Neural cell (in vitro differentiated cells): ENCODE measurements around the gene SLC36A3. TPM values are rescaled to one million over a fixed set of nuclear protein-coding genes. Genes with fewer than 3 reads are reported as not detected.

Experiments used
- H2AFZ ChIP-seq: fragments of 200-600, 300-800 bp; sonication (generic), shearing (Covaris generic); 2 replicates; pipeline ENCODE4 v1.6.0; 2014; ENCODE audit warnings: low read depth, mild to moderate bottlenecking, antibody characterized with exemption, low read length, moderate library complexity
- H3F3A ChIP-seq: fragments of 200-600 bp; shearing (Covaris generic); 2 replicates; pipeline ENCODE4 v1.6.1; 2016; ENCODE audit warnings: mild to moderate bottlenecking, moderate library complexity, mixed read lengths, antibody characterized with exemption, low read length; ENCODE audit not compliant: insufficient read depth, poor library complexity, severe bottlenecking
- H3K27ac ChIP-seq: fragments of 200-600, 300-800 bp; sonication (generic), shearing (Covaris generic); 2 replicates; pipeline ENCODE4 v1.5.1; 2014; ENCODE audit warnings: mild to moderate bottlenecking, low read length, moderate library complexity
- H3K27me3 ChIP-seq: fragments of 300-800, 200-600 bp; sonication (generic), shearing (Covaris generic); 2 replicates; pipeline ENCODE4 v1.6.0; 2014; ENCODE audit warnings: mild to moderate bottlenecking, low read depth, low read length, moderate library complexity; ENCODE audit not compliant: insufficient read depth
- H3K36me3 ChIP-seq: fragments of 300-800, 200-600 bp; sonication (generic), shearing (Covaris generic); 2 replicates; pipeline ENCODE4 v1.5.1; 2014; ENCODE audit warnings: mild to moderate bottlenecking, antibody characterized with exemption, low read length, moderate library complexity; ENCODE audit not compliant: insufficient read depth
- H3K4me2 ChIP-seq: fragments of 300-800, 200-600 bp; sonication (generic), shearing (Covaris generic); 2 replicates; pipeline ENCODE4 v1.6.0; 2014; ENCODE audit warnings: mild to moderate bottlenecking, low read length
- H3K4me3 ChIP-seq: fragments of 300-800, 200-600 bp; sonication (generic), shearing (Covaris generic); 2 replicates; pipeline ENCODE4 v1.5.1; 2014; ENCODE audit warnings: mild to moderate bottlenecking, low read length, moderate library complexity
- H3K79me2 ChIP-seq: fragments of 200-600 bp; shearing (Covaris generic); replicated peaks from 2 replicates; pipeline ENCODE4 v1.6.0; 2014; ENCODE audit warnings: mild to moderate bottlenecking, low read length, moderate library complexity; ENCODE audit not compliant: insufficient read depth
- H3K9ac ChIP-seq: fragments of 300-800, 200-600 bp; sonication (generic), shearing (Covaris generic); 2 replicates; pipeline ENCODE4 v1.6.1; 2016; ENCODE audit warnings: mild to moderate bottlenecking, low read length, mixed read lengths
- H3K9me2 ChIP-seq: fragments of 200-600 bp; shearing (Covaris generic); 2 replicates; pipeline ENCODE4 v1.6.1; 2016; ENCODE audit warnings: mild to moderate bottlenecking, low read length, mixed read lengths; ENCODE audit not compliant: insufficient read depth
- H3K9me3 ChIP-seq: fragments of 200-600, 300-800 bp; sonication (generic), shearing (Covaris generic); 2 replicates; pipeline ENCODE4 v1.6.1; 2016; ENCODE audit warnings: mild to moderate bottlenecking, mixed run types, low read length, moderate library complexity, mixed read lengths
- H4K20me1 ChIP-seq: fragments of 200-600 bp; shearing (Covaris generic); 2 replicates; pipeline ENCODE4 v1.6.1; 2016; ENCODE audit warnings: mild to moderate bottlenecking, mixed run types; ENCODE audit not compliant: insufficient read depth
- EP300 ChIP-seq: fragments of 450-650 bp; conservative IDR thresholded peaks from 2 replicates; pipeline ENCODE4 v1.6.1; 2014; ENCODE audit warnings: antibody characterized with exemption, mild to moderate bottlenecking, moderate library complexity; ENCODE audit not compliant: poor library complexity, severe bottlenecking
- EZH2 ChIP-seq: fragments of 200-600, 300-800 bp; shearing (Covaris generic), sonication (generic); IDR thresholded peaks from 2 replicates; pipeline ENCODE4 v1.6.1; 2014; ENCODE audit warnings: antibody characterized with exemption, low read length, borderline replicate concordance, mild to moderate bottlenecking; ENCODE audit not compliant: insufficient read depth, poor library complexity, severe bottlenecking
- MXI1 ChIP-seq: fragments of 450-650 bp; conservative IDR thresholded peaks from 2 replicates; pipeline ENCODE4 v1.6.1; 2014; ENCODE audit warnings: antibody characterized with exemption, mild to moderate bottlenecking; ENCODE audit not compliant: poor library complexity, severe bottlenecking
- POLR2AphosphoS5 ChIP-seq: IDR thresholded peaks from 2 replicates; pipeline ENCODE4 v1.6.1; 2012
- RAD21 ChIP-seq: fragments of 450-650 bp; conservative IDR thresholded peaks from 2 replicates; pipeline ENCODE4 v1.6.1; 2014; ENCODE audit warnings: antibody characterized with exemption, mild to moderate bottlenecking, moderate library complexity
- SMC3 ChIP-seq: fragments of 450-650 bp; conservative IDR thresholded peaks from 2 replicates; pipeline ENCODE4 v1.6.1; 2014; ENCODE audit warnings: antibody characterized with exemption, mild to moderate bottlenecking, moderate library complexity; ENCODE audit not compliant: poor library complexity
- TAF1 ChIP-seq: IDR thresholded peaks from 2 replicates; pipeline ENCODE4 v1.6.1; 2012; ENCODE audit warnings: low read depth
- polyA plus RNA-seq: library from polyadenylated mRNA; depleted of rRNA; stranded (reverse); fragments of >200 nt; gene quantifications from 2 replicates; pipeline ENCODE4 v1.2.3, GENCODE V29; 2014
- TF ChIP-seq, protein P1 (sequence below): IDR thresholded peaks from 2 replicates; pipeline ENCODE4 v1.6.1; 2012; ENCODE audit warnings: borderline replicate concordance
- TF ChIP-seq, protein P2 (sequence below): fragments of 450-650 bp; IDR thresholded peaks from 2 replicates; pipeline ENCODE4 v1.5.1; 2014; ENCODE audit warnings: antibody characterized with exemption, mild to moderate bottlenecking, moderate library complexity; ENCODE audit not compliant: poor library complexity, severe bottlenecking

Gene SLC36A3
- polyA plus RNA-seq, 1 donor from 2014 or later = not detected

DNA sequence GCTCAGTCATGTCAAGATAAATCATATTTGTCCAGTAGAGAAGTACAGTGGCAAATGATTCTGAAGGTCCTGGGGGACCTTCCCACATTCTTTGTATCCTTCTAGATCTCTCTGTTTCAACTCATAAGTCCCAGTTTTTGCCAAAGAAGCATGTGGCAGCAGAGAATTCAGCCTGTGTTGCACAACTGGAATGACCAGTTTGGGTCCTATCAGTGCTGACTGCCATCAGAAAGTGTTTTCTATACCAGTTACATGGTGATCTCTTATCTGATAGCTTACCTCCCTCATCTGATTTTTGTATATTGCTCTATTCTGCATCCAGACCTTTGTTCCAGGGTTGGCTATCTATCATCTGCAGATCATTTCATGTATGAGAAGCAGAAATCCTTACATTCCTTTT lies 28.9 kb downstream of the SLC36A3 start:
- Histone ChIP-seq H3K79me2 (no peaks in the 10 kb centered on the region), H3K36me3 (no peaks in the 10 kb centered on the region), H3F3A (no peaks in the 10 kb centered on the region), H4K20me1 (no peaks in the 10 kb centered on the region), H3K27ac (no peak overlapping the region), H3K9ac (no peak overlapping the region), H3K4me3 (no peak overlapping the region), H3K4me2 (no peak overlapping the region), H3K27me3 (no peaks in the 10 kb centered on the region), H3K9me3 (no peaks in the 10 kb centered on the region), H3K9me2 (no peaks in the 10 kb centered on the region), H2AFZ (no peak overlapping the region)
- TF ChIP-seq MXI1 (no peak), RAD21 (no peak), EZH2 (no peak), SMC3 (no peak), TAF1 (no peak), POLR2AphosphoS5 (no peak), EP300 (no peak)
- TF ChIP-seq, protein P1, sequence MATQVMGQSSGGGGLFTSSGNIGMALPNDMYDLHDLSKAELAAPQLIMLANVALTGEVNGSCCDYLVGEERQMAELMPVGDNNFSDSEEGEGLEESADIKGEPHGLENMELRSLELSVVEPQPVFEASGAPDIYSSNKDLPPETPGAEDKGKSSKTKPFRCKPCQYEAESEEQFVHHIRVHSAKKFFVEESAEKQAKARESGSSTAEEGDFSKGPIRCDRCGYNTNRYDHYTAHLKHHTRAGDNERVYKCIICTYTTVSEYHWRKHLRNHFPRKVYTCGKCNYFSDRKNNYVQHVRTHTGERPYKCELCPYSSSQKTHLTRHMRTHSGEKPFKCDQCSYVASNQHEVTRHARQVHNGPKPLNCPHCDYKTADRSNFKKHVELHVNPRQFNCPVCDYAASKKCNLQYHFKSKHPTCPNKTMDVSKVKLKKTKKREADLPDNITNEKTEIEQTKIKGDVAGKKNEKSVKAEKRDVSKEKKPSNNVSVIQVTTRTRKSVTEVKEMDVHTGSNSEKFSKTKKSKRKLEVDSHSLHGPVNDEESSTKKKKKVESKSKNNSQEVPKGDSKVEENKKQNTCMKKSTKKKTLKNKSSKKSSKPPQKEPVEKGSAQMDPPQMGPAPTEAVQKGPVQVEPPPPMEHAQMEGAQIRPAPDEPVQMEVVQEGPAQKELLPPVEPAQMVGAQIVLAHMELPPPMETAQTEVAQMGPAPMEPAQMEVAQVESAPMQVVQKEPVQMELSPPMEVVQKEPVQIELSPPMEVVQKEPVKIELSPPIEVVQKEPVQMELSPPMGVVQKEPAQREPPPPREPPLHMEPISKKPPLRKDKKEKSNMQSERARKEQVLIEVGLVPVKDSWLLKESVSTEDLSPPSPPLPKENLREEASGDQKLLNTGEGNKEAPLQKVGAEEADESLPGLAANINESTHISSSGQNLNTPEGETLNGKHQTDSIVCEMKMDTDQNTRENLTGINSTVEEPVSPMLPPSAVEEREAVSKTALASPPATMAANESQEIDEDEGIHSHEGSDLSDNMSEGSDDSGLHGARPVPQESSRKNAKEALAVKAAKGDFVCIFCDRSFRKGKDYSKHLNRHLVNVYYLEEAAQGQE = no peak
- TF ChIP-seq, protein P2, sequence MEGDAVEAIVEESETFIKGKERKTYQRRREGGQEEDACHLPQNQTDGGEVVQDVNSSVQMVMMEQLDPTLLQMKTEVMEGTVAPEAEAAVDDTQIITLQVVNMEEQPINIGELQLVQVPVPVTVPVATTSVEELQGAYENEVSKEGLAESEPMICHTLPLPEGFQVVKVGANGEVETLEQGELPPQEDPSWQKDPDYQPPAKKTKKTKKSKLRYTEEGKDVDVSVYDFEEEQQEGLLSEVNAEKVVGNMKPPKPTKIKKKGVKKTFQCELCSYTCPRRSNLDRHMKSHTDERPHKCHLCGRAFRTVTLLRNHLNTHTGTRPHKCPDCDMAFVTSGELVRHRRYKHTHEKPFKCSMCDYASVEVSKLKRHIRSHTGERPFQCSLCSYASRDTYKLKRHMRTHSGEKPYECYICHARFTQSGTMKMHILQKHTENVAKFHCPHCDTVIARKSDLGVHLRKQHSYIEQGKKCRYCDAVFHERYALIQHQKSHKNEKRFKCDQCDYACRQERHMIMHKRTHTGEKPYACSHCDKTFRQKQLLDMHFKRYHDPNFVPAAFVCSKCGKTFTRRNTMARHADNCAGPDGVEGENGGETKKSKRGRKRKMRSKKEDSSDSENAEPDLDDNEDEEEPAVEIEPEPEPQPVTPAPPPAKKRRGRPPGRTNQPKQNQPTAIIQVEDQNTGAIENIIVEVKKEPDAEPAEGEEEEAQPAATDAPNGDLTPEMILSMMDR = no peak

DNA sequence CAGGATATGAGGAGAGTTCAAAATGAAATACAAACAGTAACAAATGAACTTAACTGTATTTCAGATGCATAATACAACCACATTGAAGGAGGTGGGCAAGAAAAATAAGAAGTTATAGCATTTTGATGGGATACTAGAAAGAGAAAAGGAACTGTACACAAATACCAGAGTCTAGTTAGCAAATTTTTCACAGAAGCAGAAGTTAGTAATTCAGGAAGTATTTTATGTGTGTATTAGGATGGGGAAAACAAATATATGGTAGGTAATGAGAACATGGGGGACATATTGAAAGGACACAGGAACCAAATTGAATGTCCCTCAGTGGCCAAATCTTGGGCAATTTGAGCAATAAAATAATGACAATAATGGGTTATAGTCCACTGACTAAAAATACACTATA lies 32.2 kb downstream of the SLC36A3 start:
- Histone ChIP-seq H3K27me3 (no peaks in the 10 kb centered on the region), H3F3A (no peaks in the 10 kb centered on the region), H3K4me2 (no peak overlapping the region), H3K27ac (no peak overlapping the region), H3K79me2 (no peaks in the 10 kb centered on the region), H3K9me3 (no peaks in the 10 kb centered on the region), H3K9ac (no peak overlapping the region), H2AFZ (no peak overlapping the region), H3K36me3 (no peaks in the 10 kb centered on the region), H3K4me3 (no peak overlapping the region), H4K20me1 (no peaks in the 10 kb centered on the region), H3K9me2 (no peaks in the 10 kb centered on the region)
- TF ChIP-seq TAF1 (no peak), SMC3 (no peak), RAD21 (no peak), POLR2AphosphoS5 (no peak), EP300 (no peak)
- TF ChIP-seq, protein P1 = no peak
